C1 segment of cervical spinal cord (tissue), 14 donors: ENCODE measurements around the gene ARSB.
"Not testable (repeated sequence)": the region's sequence is repeated elsewhere in the genome, so short reads cannot be mapped to it uniquely, and the experiment has no call there.

Experiments used
- DNase-seq, 14 donors: peaks; one replicate each; lab custom pipeline; 2025; lab: John Stamatoyannopoulos, UW

Gene ARSB

GRCh38 chr5:78903861-78904260 is 81.2 kb downstream of the ARSB start:
- no peak for DNase-seq

GRCh38 chr5:78903353-78903752 is 81.8 kb downstream of the ARSB start:
- DNase-seq = no peak

- DNase-seq = no peak
Measured at GRCh38 chr5:78899922-78900362, 85.2 kb downstream of the ARSB start.

GRCh38 chr5:78896132-78896531 is 89.0 kb downstream of the ARSB start:
- DNase-seq = no peak

- DNase-seq = no peak
Measured at GRCh38 chr5:78895616-78896015, 89.5 kb downstream of the ARSB start.

GRCh38 chr5:78893940-78894677 is 91.0 kb downstream of the ARSB start:
- no peak for DNase-seq

- DNase-seq = no peak
Measured at GRCh38 chr5:78890667-78891379, 94.3 kb downstream of the ARSB start.

- no peak for DNase-seq
Measured at GRCh38 chr5:78889369-78890140, 95.6 kb downstream of the ARSB start.

- DNase-seq = no peak
Measured at GRCh38 chr5:78888580-78889368, 96.3 kb downstream of the ARSB start.

GRCh38 chr5:78887384-78888118 is 97.6 kb downstream of the ARSB start:
- no peak for DNase-seq

- DNase-seq = no peak
Measured at GRCh38 chr5:78886341-78887230, 98.5 kb downstream of the ARSB start.

- DNase-seq = no peak
Measured at GRCh38 chr5:78881884-78882283, 103.2 kb downstream of the ARSB start.

- DNase-seq = no peak
Measured at GRCh38 chr5:78879516-78879915, 105.6 kb downstream of the ARSB start.

GRCh38 chr5:78866076-78866475 is 119.0 kb downstream of the ARSB start:
- not testable (repeated sequence) for DNase-seq

GRCh38 chr5:78858364-78858763 is 126.7 kb downstream of the ARSB start:
- DNase-seq = no peak

- no peak for DNase-seq
Measured at GRCh38 chr5:78855026-78855425, 130.1 kb downstream of the ARSB start.

GRCh38 chr5:78851891-78852290 is 133.2 kb downstream of the ARSB start:
- not testable (repeated sequence) for DNase-seq

- no peak for DNase-seq
Measured at GRCh38 chr5:78845470-78845869, 139.6 kb downstream of the ARSB start.

GRCh38 chr5:78843436-78843835 is 141.7 kb downstream of the ARSB start:
- no peak for DNase-seq

- no peak for DNase-seq
Measured at GRCh38 chr5:78841767-78842166, 143.3 kb downstream of the ARSB start.
